H9 (cell line): ENCODE measurements around the gene ZSWIM8. TPM values are rescaled to one million over a fixed set of nuclear protein-coding genes. Genes with fewer than 3 reads are reported as not detected.

Experiments
- DNase-seq: peaks from one replicate; pipeline ENCODE4 v3.0.0-alpha.2; 2017
- H2AFZ ChIP-seq: one replicate; pipeline ENCODE4 v1.6.1; 2013; ENCODE audit warnings: mild to moderate bottlenecking, low read length, control low read depth, moderate library complexity
- H2AK5ac ChIP-seq: 2 replicates; pipeline ENCODE4 v1.6.1; 2013; ENCODE audit warnings: low read length, control low read depth, mixed read lengths; ENCODE audit not compliant: insufficient read length
- H2BK120ac ChIP-seq: one replicate; pipeline ENCODE4 v1.6.1; 2013; ENCODE audit warnings: low read depth, mild to moderate bottlenecking, low read length, control low read depth, inconsistent platforms; ENCODE audit not compliant: poor library complexity, severe bottlenecking
- H2BK12ac ChIP-seq: 2 replicates; pipeline ENCODE4 v1.6.1; 2013; ENCODE audit warnings: low read length, control low read depth, mixed read lengths, low read depth; ENCODE audit not compliant: insufficient read length
- H2BK15ac ChIP-seq: 2 replicates; pipeline ENCODE4 v1.6.1; 2013; ENCODE audit warnings: low read depth, low read length, control low read depth
- H2BK20ac ChIP-seq: one replicate; pipeline ENCODE4 v1.6.1; 2013; ENCODE audit warnings: low read depth, mild to moderate bottlenecking, low read length, control low read depth, inconsistent platforms; ENCODE audit not compliant: poor library complexity, severe bottlenecking
- H2BK5ac ChIP-seq: 2 replicates; pipeline ENCODE4 v1.6.1; 2013; ENCODE audit warnings: low read length, control low read depth, mixed read lengths; ENCODE audit not compliant: insufficient read length
- H3K14ac ChIP-seq: 2 replicates; pipeline ENCODE4 v1.6.1; 2013; ENCODE audit warnings: low read length, control low read depth; ENCODE audit not compliant: insufficient read depth
- H3K18ac ChIP-seq: 2 replicates; pipeline ENCODE4 v1.6.1; 2013; ENCODE audit warnings: low read depth, mild to moderate bottlenecking, mixed read lengths, low read length, control low read depth; ENCODE audit not compliant: insufficient read length
- H3K23ac ChIP-seq: 2 replicates; pipeline ENCODE4 v1.6.1; 2013; ENCODE audit warnings: low read length, control low read depth, mixed read lengths, low read depth; ENCODE audit not compliant: insufficient read length
- H3K23me2 ChIP-seq: 2 replicates; pipeline ENCODE4 v1.6.1; 2013; ENCODE audit warnings: low read depth, mild to moderate bottlenecking, mixed read lengths, low read length, control low read depth; ENCODE audit not compliant: insufficient read length, poor library complexity, severe bottlenecking
- H3K27ac ChIP-seq: 2 replicates; pipeline ENCODE4 v1.5.1; 2013; ENCODE audit warnings: low read length, control low read depth, mixed read lengths, low read depth; ENCODE audit not compliant: insufficient read length
- H3K27me3 ChIP-seq: 2 replicates; pipeline ENCODE4 v1.6.1; 2013; ENCODE audit warnings: low read length, control low read depth, inconsistent platforms; ENCODE audit not compliant: insufficient read depth
- H3K4ac ChIP-seq: 2 replicates; pipeline ENCODE4 v1.6.1; 2013; ENCODE audit warnings: low read depth, mild to moderate bottlenecking, control low read depth, inconsistent platforms, low read length, moderate library complexity
- H3K4me1 ChIP-seq: 2 replicates; pipeline ENCODE4 v1.6.1; 2013; ENCODE audit warnings: low read length, control low read depth, inconsistent platforms; ENCODE audit not compliant: insufficient read depth
- H3K4me2 ChIP-seq: 2 replicates; pipeline ENCODE4 v1.6.1; 2013; ENCODE audit warnings: low read length, control low read depth, mixed read lengths; ENCODE audit not compliant: insufficient read length, insufficient read depth
- H3K56ac ChIP-seq: 2 replicates; pipeline ENCODE4 v1.6.1; 2013; ENCODE audit warnings: low read depth, mild to moderate bottlenecking, mixed read lengths, low read length, control low read depth; ENCODE audit not compliant: insufficient read length
- H3K79me1 ChIP-seq: 2 replicates; pipeline ENCODE4 v1.6.1; 2013; ENCODE audit warnings: low read depth, mild to moderate bottlenecking, moderate library complexity, low read length, control low read depth, inconsistent platforms; ENCODE audit not compliant: insufficient read depth, poor library complexity, severe bottlenecking
- H3K79me2 ChIP-seq: 2 replicates; pipeline ENCODE4 v1.6.1; 2013; ENCODE audit warnings: low read length, control low read depth, inconsistent platforms; ENCODE audit not compliant: insufficient read depth
- H3K9ac ChIP-seq: 2 replicates; pipeline ENCODE4 v1.6.1; 2013; ENCODE audit warnings: low read length, control low read depth, mixed read lengths; ENCODE audit not compliant: insufficient read length; ENCODE audit errors: extremely low read depth
- H3K9me3 ChIP-seq: one replicate; pipeline ENCODE4 v1.6.1; 2013; ENCODE audit warnings: low read depth, low read length, inconsistent platforms; ENCODE audit not compliant: control insufficient read depth
- H3T11ph ChIP-seq: one replicate; pipeline ENCODE4 v1.6.1; 2013; ENCODE audit warnings: mild to moderate bottlenecking, low read length, control low read depth, inconsistent platforms
- H4K20me1 ChIP-seq: one replicate; pipeline ENCODE4 v1.6.1; 2013; ENCODE audit not compliant: control insufficient read depth, insufficient read length, insufficient read depth
- H4K5ac ChIP-seq: 2 replicates; pipeline ENCODE4 v1.6.1; 2013; ENCODE audit warnings: low read depth, mild to moderate bottlenecking, mixed read lengths, low read length, control low read depth; ENCODE audit not compliant: insufficient read length
- H4K8ac ChIP-seq: replicated peaks from 2 replicates; pipeline ENCODE4 v1.6.1; 2013; ENCODE audit warnings: low read length, control low read depth, mixed read lengths, low read depth; ENCODE audit not compliant: insufficient read length
- H4K91ac ChIP-seq: 2 replicates; pipeline ENCODE4 v1.6.1; 2013; ENCODE audit warnings: low read depth, mild to moderate bottlenecking, moderate library complexity, mixed read lengths, low read length, control low read depth; ENCODE audit not compliant: insufficient read length
- H3K27ac Mint-ChIP-seq, 3 experiments: 2 replicates in 2 of 3; 3 replicates in 1 of 3; pipeline ENCODE4 v1.8.0; 2020 to 2021; ENCODE audit warnings: mixed read lengths in 3 of 3, mild to moderate bottlenecking in 1 of 3, moderate library complexity in 1 of 3
- H3K27me3 Mint-ChIP-seq: 2 replicates; pipeline ENCODE4 v1.8.0; 2021; ENCODE audit warnings: low read depth, mild to moderate bottlenecking, moderate library complexity, mixed read lengths
- H3K36me3 Mint-ChIP-seq, 3 experiments: 2 replicates in 2 of 3; 3 replicates in 1 of 3; pipeline ENCODE4 v1.8.0; 2020 to 2021; ENCODE audit warnings: low read depth in 3 of 3, mixed read lengths in 3 of 3; ENCODE audit not compliant: insufficient read depth in 1 of 3
- H3K4me1 Mint-ChIP-seq, 2 experiments: 2 replicates each; pipeline ENCODE4 v1.8.0; 2020; ENCODE audit warnings: mixed read lengths in 2 of 2
- H3K4me3 Mint-ChIP-seq, 2 experiments: 2 replicates in 1 of 2; 3 replicates in 1 of 2; pipeline ENCODE4 v1.8.0; 2020 to 2021; ENCODE audit warnings: mild to moderate bottlenecking in 2 of 2, mixed read lengths in 2 of 2, moderate library complexity in 1 of 2
- H3K9me3 Mint-ChIP-seq, 2 experiments: 2 replicates in 1 of 2; 3 replicates in 1 of 2; pipeline ENCODE4 v1.8.0; 2020; ENCODE audit warnings: mild to moderate bottlenecking in 2 of 2, mixed read lengths in 2 of 2, moderate library complexity in 1 of 2
- WGBS: extraction: QIAGEN DNeasy Blood & Tissue Kit; methylation state at CpG from one replicate; pipeline ENCODE4 v1.1.7; 2013; ENCODE audit warnings: missing lambda C conversion rate, low lambda C conversion rate, mixed read lengths; ENCODE audit not compliant: insufficient read length; ENCODE audit errors: extremely low coverage; 5-methylcytosine and 5-hydroxymethylcytosine counted together
- total RNA-seq: library from RNA; stranded (reverse); gene quantifications from 2 replicates; pipeline ENCODE4 v1.2.1, GENCODE V29; 2021
- TF ChIP-seq, protein P1 (sequence below): fragments of 200-600 bp; sonication (generic); conservative IDR thresholded peaks from 3 replicates; pipeline ENCODE4 v1.8.0; 2021; ENCODE audit warnings: antibody characterized with exemption, mild to moderate bottlenecking

ZSWIM8 gene
- total RNA-seq, 1 experiment from 2014 or later: 41.0 TPM

DNA sequence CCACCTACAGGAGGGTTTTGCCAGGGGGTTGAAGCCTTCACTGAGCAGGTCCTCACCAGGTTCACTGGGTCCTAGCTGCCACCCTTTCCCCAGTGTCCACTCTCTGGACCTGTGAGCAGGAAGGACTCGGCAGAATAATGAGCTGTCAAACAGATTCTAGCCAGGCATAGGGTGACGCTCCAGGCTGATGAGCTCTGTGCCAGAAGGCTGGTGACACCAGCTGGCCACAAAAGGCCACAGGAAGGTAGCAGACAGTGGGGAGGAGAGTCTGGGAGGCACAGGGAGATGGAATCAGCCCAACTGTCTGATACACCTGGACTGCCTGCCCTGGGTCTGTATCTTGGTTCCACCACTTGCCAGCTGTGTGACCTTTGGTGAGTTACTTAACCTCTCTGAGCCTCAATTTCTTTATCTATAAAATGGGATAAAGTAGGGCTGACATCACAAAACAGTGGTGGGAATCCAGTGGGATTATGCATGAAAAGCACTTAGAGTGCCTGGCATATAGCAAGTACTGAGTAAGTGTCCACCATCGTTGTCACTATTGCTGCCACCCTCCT is 52.7 kb downstream of the ZSWIM8 start:
- Histone ChIP-seq H3K27ac (no peak overlapping the region), H3K79me2 (no peaks in the 10 kb centered on the region), H4K5ac (no peak overlapping the region), H2BK15ac (no peak overlapping the region), H3K14ac (no peak overlapping the region), H4K20me1 (no peaks in the 10 kb centered on the region), H3K9me3 (no peaks in the 10 kb centered on the region), H3K56ac (no peak overlapping the region), H3K4ac (no peak overlapping the region), H3K27me3 (no peaks in the 10 kb centered on the region), H2BK120ac (no peak overlapping the region), H3K4me1 (no peaks in the 10 kb centered on the region), H3K79me1 (no peaks in the 10 kb centered on the region), H2BK20ac (no peak overlapping the region), H4K91ac (no peak overlapping the region), H2AFZ (no peak overlapping the region), H3T11ph (no peak overlapping the region), H3K23me2 (no peaks in the 10 kb centered on the region), H3K9ac (no peak overlapping the region), H3K23ac (no peak overlapping the region), H2AK5ac (no peak overlapping the region), H4K8ac (no peak overlapping the region), H3K18ac (no peak overlapping the region), H3K4me2 (no peak overlapping the region), H2BK12ac (no peak overlapping the region), H2BK5ac (no peak overlapping the region)
- WGBS: no CpG with 5 or more reads among the region's 3 CpGs
- TF ChIP-seq, protein P1, sequence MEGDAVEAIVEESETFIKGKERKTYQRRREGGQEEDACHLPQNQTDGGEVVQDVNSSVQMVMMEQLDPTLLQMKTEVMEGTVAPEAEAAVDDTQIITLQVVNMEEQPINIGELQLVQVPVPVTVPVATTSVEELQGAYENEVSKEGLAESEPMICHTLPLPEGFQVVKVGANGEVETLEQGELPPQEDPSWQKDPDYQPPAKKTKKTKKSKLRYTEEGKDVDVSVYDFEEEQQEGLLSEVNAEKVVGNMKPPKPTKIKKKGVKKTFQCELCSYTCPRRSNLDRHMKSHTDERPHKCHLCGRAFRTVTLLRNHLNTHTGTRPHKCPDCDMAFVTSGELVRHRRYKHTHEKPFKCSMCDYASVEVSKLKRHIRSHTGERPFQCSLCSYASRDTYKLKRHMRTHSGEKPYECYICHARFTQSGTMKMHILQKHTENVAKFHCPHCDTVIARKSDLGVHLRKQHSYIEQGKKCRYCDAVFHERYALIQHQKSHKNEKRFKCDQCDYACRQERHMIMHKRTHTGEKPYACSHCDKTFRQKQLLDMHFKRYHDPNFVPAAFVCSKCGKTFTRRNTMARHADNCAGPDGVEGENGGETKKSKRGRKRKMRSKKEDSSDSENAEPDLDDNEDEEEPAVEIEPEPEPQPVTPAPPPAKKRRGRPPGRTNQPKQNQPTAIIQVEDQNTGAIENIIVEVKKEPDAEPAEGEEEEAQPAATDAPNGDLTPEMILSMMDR: no peak
- Mint-ChIP-seq H3K9me3 (no peaks in the 10 kb centered on the region), H3K36me3 (peaks cover 10 to 67% (median 38%) of the 10 kb centered on the region in 3 experiments), H3K27me3 (no peaks in the 10 kb centered on the region), H3K4me1 (peaks cover 0 to 15% of the 10 kb centered on the region in 2 experiments; a peak in 2 of 4 replicates), H3K27ac (no peak overlapping the region), H3K4me3 (no peak overlapping the region)
- no peak for DNase-seq
